Right ventricle myocardium superior (tissue), 1 donor: ENCODE measurements around the gene NRXN3. TPM values are rescaled to one million over a fixed set of nuclear protein-coding genes. Genes with fewer than 3 reads are reported as not detected.
"Not testable (repeated sequence)": the region's sequence is repeated elsewhere in the genome, so short reads cannot be mapped to it uniquely, and the experiment has no call there.

ENCODE experiments used
- ATAC-seq: fragments of 200-7000 bp; cut with Tn5 transposase; one replicate; pipeline ENCODE4 v1.9.1; 2020; ENCODE audit warnings: mild to moderate bottlenecking; ENCODE audit not compliant: poor library complexity
- DNase-seq: peaks from one replicate; pipeline ENCODE4 v3.0.0-alpha.2; 2020
- intact Hi-C: fragments of 100-400 bp; cut with DNase I; formaldehyde crosslinking; loops from one replicate; pipeline ENCODE4 v1.11.2; 2022
- total RNA-seq: library from RNA; stranded (reverse); fragmentation: NEBNext Ultra II Directional; extraction: Animal tissue kit (Norgen Biotek cat#: 25700); gene quantifications from one replicate; pipeline ENCODE4 v1.2.1, GENCODE V29; 2021
- donor health status: DM: no; HTN: yes; CAD: no; lungs with severe emphysema.

NRXN3 gene
- total RNA-seq, 1 donor from 2014 or later: 1.3 TPM

GRCh38 chr14:79084861-79085260 is 914.7 kb downstream of the NRXN3 start:
- intact Hi-C loops: no loop called here
- ATAC-seq (no peak), DNase-seq (no peak)

- intact Hi-C loops: no loop called here
- ATAC-seq (no peak), DNase-seq (no peak)
Observed at GRCh38 chr14:79089576-79089975, 919.4 kb downstream of the NRXN3 start.

GRCh38 chr14:79090641-79091180 is 920.5 kb downstream of the NRXN3 start:
- intact Hi-C loops: no loop called here
- no peak for DNase-seq
- ATAC-seq: no peak

GRCh38 chr14:79091381-79091963 is 921.3 kb downstream of the NRXN3 start:
- DNase-seq (no peak), ATAC-seq (no peak)
- intact Hi-C loops: no loop called here

GRCh38 chr14:79093531-79093930 is 923.4 kb downstream of the NRXN3 start:
- ATAC-seq (no peak), DNase-seq (no peak)
- intact Hi-C loops: no loop called here

- intact Hi-C loops: no loop called here
- no peak for ATAC-seq
- no peak for DNase-seq
Observed at GRCh38 chr14:79094951-79095350, 924.8 kb downstream of the NRXN3 start.

GRCh38 chr14:79096811-79097210 is 926.6 kb downstream of the NRXN3 start:
- intact Hi-C loops: no loop called here
- DNase-seq: no peak
- ATAC-seq: no peak

GRCh38 chr14:79098324-79098723 is 928.2 kb downstream of the NRXN3 start:
- ATAC-seq (no peak), DNase-seq (no peak)
- intact Hi-C loops: no loop called here

GRCh38 chr14:79100578-79100977 is 930.4 kb downstream of the NRXN3 start:
- DNase-seq (no peak), ATAC-seq (no peak)
- intact Hi-C loops: no loop called here

- ATAC-seq (no peak), DNase-seq (no peak)
- intact Hi-C loops: no loop called here
Observed at GRCh38 chr14:79101388-79101787, 931.2 kb downstream of the NRXN3 start.

GRCh38 chr14:79103764-79104163 is 933.6 kb downstream of the NRXN3 start:
- no peak for DNase-seq
- intact Hi-C loops: no loop called here
- ATAC-seq: no peak

GRCh38 chr14:79110564-79110963 is 940.4 kb downstream of the NRXN3 start:
- intact Hi-C loops, DNase-seq, ATAC-seq: not testable (repeated sequence)

GRCh38 chr14:79111987-79112501 is 941.9 kb downstream of the NRXN3 start:
- DNase-seq (no peak), ATAC-seq (no peak)
- intact Hi-C loops: no loop called here

GRCh38 chr14:79117561-79117960 is 947.4 kb downstream of the NRXN3 start:
- no peak for DNase-seq
- no peak for ATAC-seq
- intact Hi-C loops: no loop called here

- ATAC-seq (no peak), DNase-seq (no peak)
- intact Hi-C loops: no loop called here
Observed at GRCh38 chr14:79118291-79118690, 948.1 kb downstream of the NRXN3 start.

- no peak for DNase-seq
- no peak for ATAC-seq
- intact Hi-C loops: no loop called here
Observed at GRCh38 chr14:79134361-79134760, 964.2 kb downstream of the NRXN3 start.

- ATAC-seq: no peak
- intact Hi-C loops: no loop called here
- DNase-seq: no peak
Observed at GRCh38 chr14:79136071-79137044, 966.2 kb downstream of the NRXN3 start.

GRCh38 chr14:79137045-79137430 is 966.9 kb downstream of the NRXN3 start:
- intact Hi-C loops: no loop called here
- ATAC-seq (no peak), DNase-seq (no peak)

GRCh38 chr14:79137836-79138235 is 967.7 kb downstream of the NRXN3 start:
- no peak for ATAC-seq
- intact Hi-C loops: no loop called here
- DNase-seq: no peak

GRCh38 chr14:79144896-79145295 is 974.7 kb downstream of the NRXN3 start:
- DNase-seq: no peak
- ATAC-seq: no peak
- intact Hi-C loops: no loop called here
